Right kidney (tissue), 1 donor: ENCODE results near the gene CTBP2.

Experiments
- DNase-seq: peaks from one replicate; pipeline ENCODE4 v3.0.0-alpha.2; 2016

Gene CTBP2

GRCh38 chr10:125008689-125009638 lies 151.4 kb downstream of the CTBP2 start:
- no peak for DNase-seq

GRCh38 chr10:125007436-125007835 lies 152.9 kb downstream of the CTBP2 start:
- peak; percentile 40 for DNase-seq

- no peak for DNase-seq
These were observed 153.4 kb downstream of the CTBP2 start for GRCh38 chr10:125006921-125007426.

GRCh38 chr10:125006188-125006680 lies 154.1 kb downstream of the CTBP2 start:
- no peak for DNase-seq

GRCh38 chr10:125005312-125006187 lies 154.8 kb downstream of the CTBP2 start:
- no peak for DNase-seq

- no peak for DNase-seq
These were observed 155.6 kb downstream of the CTBP2 start for GRCh38 chr10:125004571-125005311.

GRCh38 chr10:125003901-125004467 lies 156.4 kb downstream of the CTBP2 start:
- no peak for DNase-seq

- no peak for DNase-seq
These were observed 157.0 kb downstream of the CTBP2 start for GRCh38 chr10:125003146-125003900.

- no peak for DNase-seq
These were observed 157.8 kb downstream of the CTBP2 start for GRCh38 chr10:125002423-125003145.

GRCh38 chr10:125002047-125002422 lies 158.3 kb downstream of the CTBP2 start:
- no peak for DNase-seq

GRCh38 chr10:125001313-125002046 lies 158.9 kb downstream of the CTBP2 start:
- no peak for DNase-seq

GRCh38 chr10:125000366-125001312 lies 159.7 kb downstream of the CTBP2 start:
- no peak for DNase-seq

GRCh38 chr10:124999433-125000365 lies 160.7 kb downstream of the CTBP2 start:
- DNase-seq, result no peak

- no peak for DNase-seq
These were observed 161.6 kb downstream of the CTBP2 start for GRCh38 chr10:124998624-124999291.

- DNase-seq, result no peak
These were observed 162.4 kb downstream of the CTBP2 start for GRCh38 chr10:124997771-124998623.
